Ishikawa (cell line): ENCODE measurements around the gene SLC39A6.

Experiments used
- CEBPB ChIP-seq: IDR thresholded peaks from 2 replicates; pipeline ENCODE4 v1.6.1; 2012
- CREB1 ChIP-seq: IDR thresholded peaks from 2 replicates; pipeline ENCODE4 v1.6.1; 2012; ENCODE audit warnings: low read depth
- EP300 ChIP-seq: IDR thresholded peaks from 2 replicates; pipeline ENCODE4 v1.6.1; 2012; ENCODE audit warnings: borderline replicate concordance
- FOXM1 ChIP-seq: IDR thresholded peaks from 2 replicates; pipeline ENCODE4 v1.6.1; 2012; ENCODE audit warnings: low read depth, borderline replicate concordance
- TAF1 ChIP-seq: IDR thresholded peaks from 2 replicates; pipeline ENCODE4 v1.6.1; 2012; ENCODE audit warnings: low read depth, mild to moderate bottlenecking
- TCF12 ChIP-seq: IDR thresholded peaks from 2 replicates; pipeline ENCODE4 v1.6.1; 2012; ENCODE audit warnings: low read depth
- TEAD4 ChIP-seq: IDR thresholded peaks from 2 replicates; pipeline ENCODE4 v1.6.1; 2012
- YY1 ChIP-seq: IDR thresholded peaks from 2 replicates; pipeline ENCODE4 v1.6.1; 2012; ENCODE audit warnings: low read depth
- TF ChIP-seq, protein P1 (sequence below): IDR thresholded peaks from 2 replicates; pipeline ENCODE4 v1.6.1; 2012
- TF ChIP-seq, protein P2 (sequence below): IDR thresholded peaks from 2 replicates; pipeline ENCODE4 v1.6.1; 2012; ENCODE audit warnings: low read depth, mild to moderate bottlenecking
- TF ChIP-seq, protein P3 (sequence below): IDR thresholded peaks from 2 replicates; pipeline ENCODE4 v1.6.1; 2012

DNA sequence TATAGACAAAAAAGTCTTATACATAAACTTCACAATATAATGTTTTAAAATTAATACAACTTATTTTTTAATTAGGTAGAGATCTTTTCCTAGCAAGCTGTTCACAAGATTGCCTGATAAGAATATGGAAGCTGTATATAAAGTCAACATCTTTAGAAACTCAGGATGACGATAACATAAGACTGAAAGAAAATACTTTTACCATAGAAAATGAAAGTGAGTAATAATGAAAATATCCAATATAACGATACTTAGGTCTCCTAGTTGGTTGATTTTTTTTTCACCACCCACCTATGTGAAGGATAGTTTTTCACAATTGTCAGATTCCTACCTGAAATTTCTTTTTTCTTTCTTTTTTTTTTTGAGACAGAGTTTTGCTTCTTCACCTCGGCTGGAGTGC, 13.6 kb upstream of the SLC39A6 start:
- TF ChIP-seq CREB1 (no peak), TAF1 (no peak), YY1 (no peak), FOXM1 (no peak), EP300 (no peak), TEAD4 (no peak), CEBPB (no peak), TCF12 (no peak)
- TF ChIP-seq, protein P1, sequence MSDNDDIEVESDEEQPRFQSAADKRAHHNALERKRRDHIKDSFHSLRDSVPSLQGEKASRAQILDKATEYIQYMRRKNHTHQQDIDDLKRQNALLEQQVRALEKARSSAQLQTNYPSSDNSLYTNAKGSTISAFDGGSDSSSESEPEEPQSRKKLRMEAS, result no peak
- TF ChIP-seq, protein P2, sequence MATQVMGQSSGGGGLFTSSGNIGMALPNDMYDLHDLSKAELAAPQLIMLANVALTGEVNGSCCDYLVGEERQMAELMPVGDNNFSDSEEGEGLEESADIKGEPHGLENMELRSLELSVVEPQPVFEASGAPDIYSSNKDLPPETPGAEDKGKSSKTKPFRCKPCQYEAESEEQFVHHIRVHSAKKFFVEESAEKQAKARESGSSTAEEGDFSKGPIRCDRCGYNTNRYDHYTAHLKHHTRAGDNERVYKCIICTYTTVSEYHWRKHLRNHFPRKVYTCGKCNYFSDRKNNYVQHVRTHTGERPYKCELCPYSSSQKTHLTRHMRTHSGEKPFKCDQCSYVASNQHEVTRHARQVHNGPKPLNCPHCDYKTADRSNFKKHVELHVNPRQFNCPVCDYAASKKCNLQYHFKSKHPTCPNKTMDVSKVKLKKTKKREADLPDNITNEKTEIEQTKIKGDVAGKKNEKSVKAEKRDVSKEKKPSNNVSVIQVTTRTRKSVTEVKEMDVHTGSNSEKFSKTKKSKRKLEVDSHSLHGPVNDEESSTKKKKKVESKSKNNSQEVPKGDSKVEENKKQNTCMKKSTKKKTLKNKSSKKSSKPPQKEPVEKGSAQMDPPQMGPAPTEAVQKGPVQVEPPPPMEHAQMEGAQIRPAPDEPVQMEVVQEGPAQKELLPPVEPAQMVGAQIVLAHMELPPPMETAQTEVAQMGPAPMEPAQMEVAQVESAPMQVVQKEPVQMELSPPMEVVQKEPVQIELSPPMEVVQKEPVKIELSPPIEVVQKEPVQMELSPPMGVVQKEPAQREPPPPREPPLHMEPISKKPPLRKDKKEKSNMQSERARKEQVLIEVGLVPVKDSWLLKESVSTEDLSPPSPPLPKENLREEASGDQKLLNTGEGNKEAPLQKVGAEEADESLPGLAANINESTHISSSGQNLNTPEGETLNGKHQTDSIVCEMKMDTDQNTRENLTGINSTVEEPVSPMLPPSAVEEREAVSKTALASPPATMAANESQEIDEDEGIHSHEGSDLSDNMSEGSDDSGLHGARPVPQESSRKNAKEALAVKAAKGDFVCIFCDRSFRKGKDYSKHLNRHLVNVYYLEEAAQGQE, result no peak
- TF ChIP-seq, protein P3, sequence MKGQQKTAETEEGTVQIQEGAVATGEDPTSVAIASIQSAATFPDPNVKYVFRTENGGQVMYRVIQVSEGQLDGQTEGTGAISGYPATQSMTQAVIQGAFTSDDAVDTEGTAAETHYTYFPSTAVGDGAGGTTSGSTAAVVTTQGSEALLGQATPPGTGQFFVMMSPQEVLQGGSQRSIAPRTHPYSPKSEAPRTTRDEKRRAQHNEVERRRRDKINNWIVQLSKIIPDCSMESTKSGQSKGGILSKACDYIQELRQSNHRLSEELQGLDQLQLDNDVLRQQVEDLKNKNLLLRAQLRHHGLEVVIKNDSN, result no peak
